ENCODE results near the gene SAP25.

DNA sequence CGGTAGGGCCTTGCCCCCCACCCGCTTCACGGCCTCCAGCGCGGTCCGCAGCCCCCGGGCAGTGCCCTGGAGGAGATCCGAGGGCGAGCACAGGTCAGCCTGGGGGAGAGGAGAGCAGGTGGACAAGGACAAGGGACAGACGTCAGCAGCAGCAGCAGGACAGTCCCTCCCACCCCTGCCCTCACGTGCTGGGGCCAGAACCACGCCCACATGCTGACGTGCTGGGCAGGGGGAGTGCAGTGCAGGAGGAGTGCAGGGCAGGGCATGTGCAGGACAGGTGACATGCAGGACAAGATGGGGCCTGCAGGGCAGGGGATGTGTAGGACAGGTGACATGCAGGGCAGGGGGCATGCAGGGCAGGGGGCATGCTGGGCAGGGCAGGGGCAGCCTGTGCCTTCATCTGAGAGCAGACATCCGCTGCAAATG, 1.5 kb upstream of the SAP25 start:
- TF ChIP-seq CTCF (IDR thresholded peaks at IDR 0.05; ENCODE audit: poor library complexity, severe bottlenecking), result no peak
- no peak for TF ChIP-seq EZH2 (IDR thresholded peaks at IDR 0.05; ENCODE audit: borderline replicate concordance, insufficient read depth, low read length, poor library complexity, severe bottlenecking)
- no peak for TF ChIP-seq RAD21 (conservative IDR thresholded peaks at IDR 0.05)
- no peak for TF ChIP-seq TAF1 (IDR thresholded peaks at IDR 0.05; ENCODE audit: low read depth)
- no peak for TF ChIP-seq POLR2AphosphoS5 (IDR thresholded peaks at IDR 0.05)
- no peak for TF ChIP-seq EP300 (conservative IDR thresholded peaks at IDR 0.05; ENCODE audit: poor library complexity, severe bottlenecking)
- no peak for TF ChIP-seq SMC3 (conservative IDR thresholded peaks at IDR 0.05; ENCODE audit: poor library complexity)
- TF ChIP-seq REST (IDR thresholded peaks at IDR 0.05; ENCODE audit: borderline replicate concordance), result no peak
